K562 (cell line): ENCODE measurements around the gene AAK1. TPM values are rescaled to one million over a fixed set of nuclear protein-coding genes. Genes with fewer than 3 reads are reported as not detected.

Experiments
- ATAC-seq: fragments of 200-7000 bp; cut with Tn5 transposase; 3 replicates; pipeline ENCODE4 v1.9.1; 2020; ENCODE audit warnings: moderate library complexity
- BruUV-seq: library from RNA; stranded (reverse); fragments of 400-500 nt; replicated peaks from 2 replicates; lab custom pipeline; 2021; lab: Mats Ljungman, UMichigan
- CTCF ChIA-PET: fragments of 300-600 bp; formaldehyde crosslinking; extraction: SDS; loops from one replicate; lab custom pipeline; 2021; ENCODE audit warnings: low intra/inter-chr PET ratio; lab: Yijun Ruan, JAX
- POLR2A ChIA-PET: fragments of 300-600, 350-650 bp; sonication (Branson Sonifier 250); formaldehyde crosslinking; extraction: SDS; loops from one replicate; lab custom pipeline; 2021; ENCODE audit warnings: antibody characterized with exemption, inconsistent platforms; lab: Yijun Ruan, JAX
- DNase-seq, 4 experiments: peaks; one replicate each; pipeline versions ENCODE4 v3.0.0 to v3.0.0-alpha.2; 2011 to 2018; ENCODE audit warnings: low spot score in 3 of 4, mixed read lengths in 3 of 4; ENCODE audit errors: extremely low read depth in 1 of 4
- FAIRE-seq: peaks from 2 replicates; lab custom pipeline; 2011; peaks lifted over from hg19 to GRCh38; lab: Jason Lieb, UNC
- H2AFZ ChIP-seq: 2 replicates; pipeline ENCODE4 v1.6.0; 2011; ENCODE audit warnings: low read depth, low read length, control low read depth, inconsistent platforms
- H3K27ac ChIP-seq: fragments of 200-600 bp; 3 replicates; pipeline ENCODE4 v1.8.0; 2011; ENCODE audit warnings: low read depth, mild to moderate bottlenecking, control low read depth, inconsistent platforms, low read length, moderate library complexity, mixed read lengths; ENCODE audit errors: extremely low read depth
- H3K27me3 ChIP-seq, 2 experiments: fragments of 300-600 bp in 1 of 2; 2 replicates in 1 of 2; 3 replicates in 1 of 2; pipeline versions ENCODE4 v1.6.0 to v1.8.0; 2011; ENCODE audit warnings: inconsistent platforms in 2 of 2, low read length in 2 of 2, mild to moderate bottlenecking in 1 of 2, mixed read lengths in 1 of 2, moderate library complexity in 1 of 2; ENCODE audit not compliant: control insufficient read depth in 2 of 2, insufficient read depth in 2 of 2
- H3K36me3 ChIP-seq: fragments of 300-600 bp; 3 replicates; pipeline ENCODE4 v1.8.0; 2011; ENCODE audit warnings: mild to moderate bottlenecking, low read length, inconsistent platforms; ENCODE audit not compliant: control insufficient read depth, insufficient read depth
- H3K4me1 ChIP-seq, 2 experiments: fragments of 200-600 bp in 1 of 2; replicated peaks in 1 of 2; 2 replicates in 1 of 2; 3 replicates in 1 of 2; pipeline versions ENCODE4 v1.5.1 to v1.8.0; 2011; ENCODE audit warnings: inconsistent platforms in 2 of 2, low read length in 2 of 2, mild to moderate bottlenecking in 1 of 2, mixed read lengths in 1 of 2, moderate library complexity in 1 of 2; ENCODE audit not compliant: control insufficient read depth in 2 of 2, insufficient read depth in 2 of 2
- H3K4me2 ChIP-seq: 2 replicates; pipeline ENCODE4 v1.6.1; 2011; ENCODE audit warnings: low read length, control low read depth, inconsistent platforms, mixed read lengths; ENCODE audit not compliant: insufficient read depth
- H3K4me3 ChIP-seq: fragments of 200-600 bp; sonication (generic), shearing (Covaris generic); 2 replicates; pipeline ENCODE4 v1.5.1; 2016; ENCODE audit warnings: control low read depth, inconsistent platforms
- H3K79me2 ChIP-seq: fragments of 200-600 bp; 3 replicates; pipeline ENCODE4 v1.8.0; 2011; ENCODE audit warnings: low read length, inconsistent platforms; ENCODE audit not compliant: control insufficient read depth, insufficient read depth
- H3K9ac ChIP-seq, 2 experiments: 2 replicates each; pipeline versions ENCODE4 v1.6.0 to v1.6.1; 2011; ENCODE audit warnings: low read depth in 2 of 2, low read length in 2 of 2, control low read depth in 1 of 2, inconsistent platforms in 1 of 2, mild to moderate bottlenecking in 1 of 2, mixed read lengths in 1 of 2; ENCODE audit not compliant: insufficient read depth in 1 of 2
- H3K9me1 ChIP-seq: one replicate; pipeline ENCODE4 v1.6.0; 2011; ENCODE audit warnings: inconsistent platforms, mild to moderate bottlenecking, low read length, moderate library complexity; ENCODE audit not compliant: control insufficient read depth, insufficient read depth
- H3K9me3 ChIP-seq: replicated peaks from 2 replicates; pipeline ENCODE4 v1.5.1; 2011; ENCODE audit warnings: low read depth, low read length, inconsistent platforms; ENCODE audit not compliant: control insufficient read depth, insufficient read depth
- H4K20me1 ChIP-seq: replicated peaks from 2 replicates; pipeline ENCODE4 v1.6.1; 2011; ENCODE audit warnings: low read length, inconsistent platforms, mixed read lengths; ENCODE audit not compliant: control insufficient read depth, insufficient read depth
- AFF4 ChIP-seq: sonication (generic); formaldehyde crosslinking; IDR thresholded peaks from 2 replicates; pipeline ENCODE4 v1.8.0; 2023; ENCODE audit warnings: mild to moderate bottlenecking, missing genetic modification reagents
- E2F1 ChIP-seq: sonication (generic); formaldehyde crosslinking; IDR thresholded peaks from 2 replicates; pipeline ENCODE4 v1.8.1; 2023; ENCODE audit warnings: mild to moderate bottlenecking, missing genetic modification reagents, moderate library complexity
- GTF2E2 ChIP-seq: fragments of 200-800 bp; sonication (Bioruptor generic); IDR thresholded peaks from 2 replicates; pipeline ENCODE4 v1.6.1; 2016; ENCODE audit warnings: missing genetic modification characterization, missing compliant biosample characterization
- HNRNPUL1 ChIP-seq: fragments of 200-400 bp; formaldehyde crosslinking; IDR thresholded peaks from 2 replicates; pipeline ENCODE4 v1.6.1; 2017; ENCODE audit warnings: low read length
- MTF1 ChIP-seq: fragments of 250-450 bp; sonication (Bioruptor Pico); IDR thresholded peaks from 2 replicates; pipeline ENCODE4 v1.9.0; 2021; ENCODE audit warnings: moderate library complexity, mild to moderate bottlenecking, inconsistent platforms, borderline replicate concordance
- PPARD ChIP-seq: fragments of 250-450 bp; sonication (Bioruptor Pico); IDR thresholded peaks from 2 replicates; pipeline ENCODE4 v1.8.0; 2022; ENCODE audit warnings: inconsistent platforms, mild to moderate bottlenecking, moderate library complexity
- YY1 ChIP-seq, 3 experiments: IDR thresholded peaks; 2 replicates each; pipeline ENCODE4 v1.6.1; 2011; ENCODE audit warnings: low read length in 2 of 3, mild to moderate bottlenecking in 2 of 3, moderate library complexity in 2 of 3, borderline replicate concordance in 1 of 3, control low read depth in 1 of 3, low read depth in 1 of 3; ENCODE audit not compliant: insufficient read depth in 3 of 3, insufficient replicate concordance in 2 of 3, control insufficient read depth in 1 of 3, insufficient read length in 1 of 3; ENCODE audit errors: extremely low read depth in 1 of 3
- ZBTB33 ChIP-seq: sonication (generic); formaldehyde crosslinking; IDR thresholded peaks from 2 replicates; pipeline ENCODE4 v1.8.1; 2023; ENCODE audit warnings: mild to moderate bottlenecking, missing genetic modification reagents
- ZNF165 ChIP-seq: fragments of 250-450 bp; sonication (Bioruptor Pico); IDR thresholded peaks from 2 replicates; pipeline ENCODE4 v1.4.0; 2020; ENCODE audit warnings: borderline replicate concordance
- in situ Hi-C: fragments of 300-500 bp; cut with MboI; formaldehyde crosslinking; loops from 4 replicates; pipeline ENCODE4 v1.15.0; 2018; ENCODE audit warnings: inconsistent platforms, mixed read lengths
- intact Hi-C: fragments of 100-400 bp; cut with micrococcal nuclease; formaldehyde crosslinking; loops from 2 replicates; pipeline ENCODE4 v1.14.2; 2022
- polyA plus RNA-seq, 8 experiments: library from polyadenylated mRNA; depleted of rRNA in 4 of 8; stranded (reverse) in 5 of 8; unstranded in 3 of 8; fragments of >200 nt; fragmentation: Nextera tagmentation in 2 of 8; fragmentation: Illumina TruSeq in 1 of 8; extraction: Ambion mirVana in 2 of 8; extraction: Trizol in 1 of 8; gene quantifications; 2 replicates each; pipeline versions ENCODE4 v1.2.1 to v1.2.3, GENCODE V29; 2011 to 2014; ENCODE audit warnings: inconsistent platforms in 1 of 8, missing spikeins in 1 of 8
- total RNA-seq, 7 experiments: library from RNA; depleted of rRNA in 6 of 7; stranded (reverse); fragments of >200 nt in 6 of 7; fragmentation: Illumina TruSeq in 2 of 7; extraction: Trizol in 2 of 7; gene quantifications; 2 replicates each; pipeline versions ENCODE4 v1.2.1 to v1.2.3, GENCODE V29; 2011 to 2021; ENCODE audit warnings: low replicate concordance in 1 of 7

Gene AAK1
- total and polyA plus RNA-seq, 9 of the 15 experiments (the other 6 are each of a cell fraction or from before 2014, with no cell fraction given): 0.89 to 17.1 (median 6.0) TPM

GRCh38 chr2:69549421-69549820, 94.1 kb downstream of the AAK1 start:
- Histone ChIP-seq H3K4me3 (no peak overlapping the region), H3K9me3 (no peaks in the 10 kb centered on the region), H3K27me3 (no peaks in the 10 kb centered on the region), H3K27ac (no peak overlapping the region), H2AFZ (no peak overlapping the region), H3K9me1 (no peaks in the 10 kb centered on the region), H3K79me2 (no peaks in the 10 kb centered on the region), H3K4me2 (no peak overlapping the region), H3K36me3 (no peaks in the 10 kb centered on the region), H3K4me1 (no peaks in the 10 kb centered on the region), H4K20me1 (no peaks in the 10 kb centered on the region), H3K9ac (no peak overlapping the region)
- in situ Hi-C loops (no loop called here), intact Hi-C loops (no loop called here)
- TF ChIP-seq ZBTB33 (CRISPR knock-in tag) (no peak), GTF2E2 (no peak), HNRNPUL1 (no peak), MTF1 (no peak), ZNF165 (CRISPR knock-in tag) (no peak), E2F1 (CRISPR knock-in tag) (no peak), YY1 (IDR thresholded peaks at IDR 0.05; ENCODE audit: borderline replicate concordance in 1 of 3, control insufficient read depth in 1 of 3, extremely low read depth in 1 of 3, insufficient read depth in 3 of 3, insufficient read length in 1 of 3, insufficient replicate concordance in 2 of 3, low read depth in 1 of 3, low read length in 2 of 3) (no peak), PPARD (CRISPR knock-in tag) (no peak), AFF4 (CRISPR knock-in tag) (no peak)
- BruUV-seq: no TSS peak
- DNase-seq (no peak), ATAC-seq (no peak), FAIRE-seq (no peak)
- CTCF ChIA-PET: no interaction called here
- POLR2A ChIA-PET: no interaction called here
